ENCODE measurements around the gene KIAA1755. TPM values are rescaled to one million over a fixed set of nuclear protein-coding genes. Genes with fewer than 3 reads are reported as not detected.

The KIAA1755 gene
- total RNA-seq, 1 donor from 2014 or later, result 7.0 TPM

DNA sequence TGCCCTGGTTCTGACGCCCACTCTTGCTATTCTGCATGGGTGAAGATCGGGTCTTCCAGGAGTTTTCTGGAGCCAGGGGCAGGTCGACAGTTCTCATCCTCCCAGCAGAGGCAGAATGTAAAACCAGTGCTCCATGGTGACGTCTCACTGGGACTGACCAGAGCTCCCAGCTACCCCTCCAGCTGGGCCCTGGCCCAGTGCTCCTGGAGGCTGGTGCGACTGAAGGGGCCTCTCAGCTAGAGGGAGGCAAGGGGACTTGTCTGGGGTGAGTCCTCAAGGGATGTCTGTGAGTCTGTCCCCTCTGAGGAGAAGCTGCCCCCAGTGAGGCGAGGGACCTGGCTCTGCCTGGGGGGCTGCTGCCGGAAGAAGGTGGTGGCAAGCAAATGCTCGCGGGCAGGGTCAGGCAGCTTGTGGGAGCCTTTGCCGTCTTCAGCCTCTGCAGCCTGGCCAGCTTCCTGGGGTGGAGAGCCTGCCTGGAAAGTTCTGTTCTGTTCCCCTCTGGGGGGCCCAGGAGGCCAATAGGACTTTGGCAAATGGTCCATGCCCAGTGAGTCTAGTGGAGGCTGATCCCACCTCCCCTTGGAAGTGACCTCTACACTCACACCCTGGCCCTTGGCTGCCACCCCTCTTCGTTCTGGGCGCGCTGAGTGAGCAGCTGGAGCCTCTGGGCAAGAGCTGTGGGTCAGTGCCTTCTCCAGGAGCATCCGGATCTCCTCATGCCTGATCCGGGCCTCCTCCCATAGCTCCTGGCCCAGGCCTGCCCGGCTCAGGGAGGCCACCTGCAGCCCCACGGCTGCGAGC lies 47.5 kb downstream of the KIAA1755 start:
- peak; percentile 74 for DNase-seq (ENCODE audit: low spot score)
- intact Hi-C loops (cut with DNase I), result no loop called here

DNA sequence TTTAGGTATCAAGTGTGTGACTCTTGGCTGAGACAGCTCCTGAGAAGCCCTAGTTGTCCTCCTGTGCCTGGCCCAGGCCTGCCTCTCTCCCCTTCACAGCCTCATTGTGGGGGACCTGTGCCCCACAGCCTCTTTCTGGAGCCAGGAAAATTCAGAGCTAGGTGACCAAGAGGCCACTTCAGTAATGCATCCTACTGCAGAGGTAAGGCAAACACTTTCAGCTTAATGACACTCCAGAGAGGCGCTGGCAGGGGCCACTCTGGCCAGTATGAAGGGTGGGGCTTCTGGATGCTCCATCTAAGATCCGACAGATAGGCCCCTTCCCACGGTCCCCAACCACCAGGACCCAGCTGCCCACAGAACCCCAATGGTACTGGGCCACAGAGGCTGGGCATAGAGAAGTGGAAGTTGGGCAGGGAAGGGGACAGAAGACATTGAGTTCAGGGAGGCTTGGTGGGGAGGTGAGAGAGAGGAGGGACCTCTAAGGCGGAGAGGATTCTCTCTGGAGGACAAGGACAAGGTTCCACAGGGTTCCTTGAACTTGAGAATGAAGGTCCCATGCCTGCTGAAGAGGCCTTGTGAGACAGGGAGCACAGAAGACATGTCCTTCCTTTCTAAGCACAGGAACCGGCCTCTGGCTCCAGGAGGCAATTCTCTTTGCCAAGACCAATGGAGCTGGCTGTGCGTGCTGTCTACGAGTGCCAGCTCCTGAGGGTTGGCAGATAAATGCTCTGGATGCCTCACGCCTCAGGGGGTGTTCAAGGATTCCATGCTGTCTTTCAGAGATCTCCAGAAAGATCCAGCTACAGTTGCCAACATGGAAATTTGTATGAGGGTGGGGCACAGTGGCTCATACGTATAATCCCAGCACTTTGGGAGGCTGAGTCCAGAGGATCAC lies 49.1 kb downstream of the KIAA1755 start:
- peak; percentile 72 for DNase-seq (ENCODE audit: low spot score)
- intact Hi-C loops (cut with DNase I), result no loop called here

DNA sequence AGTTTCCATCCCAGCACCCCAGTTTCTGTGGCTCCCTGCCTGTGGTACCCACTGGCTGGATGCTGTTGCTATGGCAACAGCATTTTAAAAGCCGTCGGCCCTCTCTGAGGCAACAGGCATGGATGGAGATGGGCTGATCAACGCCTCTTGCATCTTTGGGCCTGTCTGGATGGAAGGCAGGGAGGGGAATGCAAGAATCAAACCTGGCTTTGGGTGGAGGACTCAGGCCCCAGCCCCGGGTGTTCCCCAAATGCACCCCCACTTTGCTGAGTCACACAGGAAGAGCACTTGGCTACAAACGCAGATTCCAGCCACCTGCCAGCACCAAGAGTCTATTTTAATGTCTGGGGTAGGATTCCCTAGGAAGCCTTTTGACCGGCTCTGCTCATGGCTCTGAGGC lies 49.8 kb downstream of the KIAA1755 start:
- peak; percentile 62 for DNase-seq (ENCODE audit: low spot score)
- intact Hi-C loops (cut with DNase I), result no loop called here

DNA sequence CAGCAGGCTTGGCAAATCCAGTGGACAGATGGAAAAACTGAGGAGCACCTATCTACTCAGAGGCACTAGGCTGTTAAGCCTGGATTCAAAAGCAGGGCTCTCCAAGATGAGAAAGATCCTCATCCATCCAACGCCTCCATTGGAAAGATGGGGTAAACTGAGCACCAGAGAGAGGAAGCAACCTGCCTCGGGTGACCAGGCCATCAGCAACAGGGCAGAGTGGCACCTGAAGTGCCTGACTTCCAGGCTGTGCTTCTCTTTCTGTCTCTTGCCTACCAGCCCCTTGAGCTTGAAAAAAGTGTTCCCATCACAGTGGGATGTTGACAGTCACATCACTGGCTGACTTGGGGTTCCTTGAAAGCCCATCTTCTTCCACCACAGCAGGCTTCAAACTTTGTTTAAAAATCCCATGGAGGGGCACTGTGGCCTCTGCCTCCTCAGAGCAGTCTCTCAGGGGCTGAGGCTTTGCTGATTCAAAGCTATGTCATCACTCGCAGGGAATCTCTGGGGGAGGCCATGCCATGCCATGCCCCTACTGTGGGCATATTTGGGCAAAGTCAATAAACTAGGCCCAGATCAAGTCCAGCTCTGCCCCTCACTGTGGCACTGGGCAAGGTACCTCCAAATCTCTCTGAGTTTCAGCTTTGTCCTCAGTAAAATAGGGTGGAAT lies 50.7 kb downstream of the KIAA1755 start:
- intact Hi-C loops (cut with DNase I), result no loop called here

DNA sequence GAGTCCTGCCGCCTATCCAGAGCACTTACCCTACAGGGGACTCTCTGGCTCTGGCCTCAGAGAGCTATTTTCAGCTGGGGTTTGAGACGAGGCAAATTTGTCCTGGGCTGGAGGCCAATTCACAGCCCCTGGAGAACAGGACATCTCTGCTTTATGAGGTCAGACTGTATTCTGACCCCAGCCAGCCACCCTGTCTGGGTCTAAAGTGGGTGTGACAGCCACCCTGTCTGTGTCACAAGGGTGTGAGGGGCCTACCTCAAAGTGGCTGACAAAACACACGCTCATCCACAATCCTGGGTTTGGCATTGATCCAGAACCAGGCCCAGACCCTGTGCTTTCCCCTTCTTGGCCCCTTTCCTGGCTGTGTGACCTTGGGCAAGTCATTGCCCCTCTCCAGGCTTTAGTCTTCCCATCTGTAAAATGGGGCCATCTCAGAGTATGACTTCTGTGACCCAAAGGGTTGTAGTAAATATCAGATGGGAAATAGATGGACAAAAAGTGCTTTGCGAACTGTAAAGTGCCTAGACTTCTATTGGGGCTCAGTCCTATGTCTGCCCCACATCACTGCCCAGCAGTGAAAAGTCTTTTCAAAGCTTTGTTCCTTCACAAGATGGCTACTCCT lies 51.4 kb downstream of the KIAA1755 start:
- intact Hi-C loops (cut with DNase I), result no loop called here

More for the DNA sequence above, 50.7 kb downstream of the KIAA1755 start:
- peak; percentile 53 for DNase-seq (ENCODE audit: low spot score)

DNA sequence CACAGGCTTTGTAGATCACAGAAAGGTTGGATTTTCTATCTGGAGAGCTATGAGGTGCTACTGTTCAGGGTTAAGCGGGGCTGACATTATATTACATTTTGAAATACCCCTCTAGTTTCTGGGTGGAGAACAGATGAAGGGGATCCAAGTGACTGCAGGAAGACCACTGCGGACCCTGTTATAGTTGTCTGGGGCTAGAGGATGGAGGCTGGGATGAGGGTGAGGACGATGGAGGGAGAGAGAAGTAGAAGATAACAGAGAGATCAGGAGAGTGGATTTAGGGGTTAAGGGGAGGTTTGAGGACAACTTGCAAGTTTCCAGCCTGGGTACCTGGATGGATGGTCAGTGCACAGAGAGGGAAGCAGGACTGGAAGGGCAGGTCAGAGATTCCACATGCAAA lies 52.0 kb downstream of the KIAA1755 start:
- no peak for DNase-seq (ENCODE audit: low spot score)
- intact Hi-C loops (cut with DNase I), result no loop called here

More for the DNA sequence above, 51.4 kb downstream of the KIAA1755 start:
- DNase-seq (ENCODE audit: low spot score), result peak; percentile 76

DNA sequence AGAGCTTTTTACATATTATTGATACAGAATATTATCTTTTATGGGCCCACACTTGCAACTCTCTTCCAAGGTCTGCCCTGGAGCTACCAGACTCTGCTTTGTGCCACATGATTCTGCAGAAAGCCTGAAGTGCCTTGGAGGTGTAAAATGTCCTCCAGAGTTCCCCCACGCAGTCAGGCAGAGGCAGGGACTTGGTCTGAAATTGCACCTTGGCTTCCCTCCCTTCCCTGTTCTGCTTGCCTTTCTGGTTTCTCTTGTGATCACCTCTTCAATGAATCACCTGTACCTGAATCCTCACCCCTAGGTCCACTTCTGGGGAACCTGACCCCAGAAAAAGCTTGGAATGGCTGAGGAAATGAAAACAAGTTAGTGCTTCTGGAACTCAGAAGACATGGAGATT lies 52.4 kb downstream of the KIAA1755 start:
- intact Hi-C loops (cut with DNase I), result no loop called here
- peak; percentile 20 for DNase-seq (ENCODE audit: low spot score)

DNA sequence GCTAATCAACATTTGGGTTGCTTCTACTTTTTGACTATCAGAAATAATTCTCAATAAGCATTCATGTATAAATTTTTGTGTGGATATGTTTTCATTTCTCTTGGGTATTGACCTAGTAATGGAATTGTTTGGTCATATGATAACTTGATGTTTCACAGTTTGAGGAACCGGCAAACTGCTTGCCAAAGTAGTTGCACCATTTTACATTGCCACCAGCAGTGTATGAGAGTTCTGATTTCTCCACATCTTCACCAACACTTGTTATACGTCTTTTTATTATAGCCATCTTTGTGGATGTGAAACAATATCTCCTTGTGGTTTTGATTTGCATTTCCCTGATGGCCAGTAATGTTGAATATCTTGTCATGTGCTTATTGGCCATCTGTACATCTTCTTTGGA lies 52.9 kb downstream of the KIAA1755 start:
- DNase-seq (ENCODE audit: low spot score), result no peak
- intact Hi-C loops (cut with DNase I), result no loop called here

DNA sequence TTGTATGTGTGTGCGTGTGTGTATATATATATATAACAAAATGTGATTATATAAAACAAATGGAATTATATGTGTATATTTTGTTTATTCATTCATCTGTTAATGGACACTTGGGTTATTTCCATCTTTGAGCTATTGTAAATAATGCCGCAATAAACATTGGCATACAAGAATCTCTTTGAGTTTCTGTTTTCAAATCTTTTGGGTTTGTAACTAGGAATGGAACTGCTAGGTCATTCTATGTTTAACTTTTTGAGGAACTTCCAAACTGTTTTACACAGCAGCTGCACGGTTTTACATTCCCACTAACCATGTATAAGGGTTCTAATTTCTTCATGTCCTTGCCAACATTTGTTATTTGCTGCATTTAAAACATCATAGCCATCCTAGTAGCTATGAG lies 55.5 kb downstream of the KIAA1755 start:
- DNase-seq (ENCODE audit: low spot score), result no peak
- intact Hi-C loops (cut with DNase I), result no loop called here

DNA sequence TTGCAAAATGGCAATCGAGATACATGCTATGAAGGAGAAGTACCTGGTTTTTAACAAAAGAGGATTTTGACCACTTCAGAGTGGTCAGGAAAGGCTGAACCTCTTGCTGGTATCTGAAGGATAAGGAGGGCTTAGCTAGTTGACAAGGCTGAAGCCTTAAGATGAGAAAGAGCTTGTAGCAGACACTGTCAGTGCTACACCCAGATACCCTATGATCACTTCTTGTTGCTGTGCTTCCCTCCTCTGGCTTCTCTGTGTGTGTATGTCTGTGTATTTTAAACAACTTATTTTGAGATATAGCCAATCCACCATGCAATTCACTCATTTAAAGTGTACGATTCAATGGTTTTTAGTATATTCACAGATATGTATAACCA lies 56.6 kb downstream of the KIAA1755 start:
- intact Hi-C loops (cut with DNase I), result no loop called here
- no peak for DNase-seq (ENCODE audit: low spot score)

DNA sequence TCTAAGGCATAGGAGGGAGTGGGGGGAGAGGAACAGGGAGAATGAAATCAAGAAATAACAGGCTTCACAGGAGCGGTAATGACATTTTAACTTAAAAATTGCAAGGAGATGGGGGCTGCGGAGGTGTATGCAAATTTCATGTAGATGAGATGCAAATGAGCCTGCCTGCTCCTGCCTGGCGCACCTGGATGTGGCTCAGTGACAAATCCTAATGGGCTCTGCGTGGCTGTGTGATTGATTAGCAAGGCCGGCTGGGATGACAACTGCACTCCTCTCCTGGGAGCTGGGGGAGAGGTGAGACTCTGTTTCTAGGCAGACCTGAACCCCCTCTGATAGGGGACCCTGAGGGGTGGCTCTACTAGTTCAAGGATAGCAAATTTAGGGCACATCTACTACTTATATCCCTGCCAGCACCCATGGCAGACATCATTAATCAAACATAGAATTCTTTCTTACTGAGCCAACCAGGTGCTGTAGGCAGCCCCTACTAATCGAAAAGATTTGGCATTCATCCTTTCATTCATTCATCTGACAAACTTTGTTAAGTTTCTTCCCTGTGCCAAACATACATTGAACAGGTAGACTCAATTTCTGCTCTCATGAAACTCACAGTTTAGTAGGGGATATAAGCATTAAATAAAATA lies 57.1 kb downstream of the KIAA1755 start:
- intact Hi-C loops (cut with DNase I), result no loop called here
- peak; percentile 43 for DNase-seq (ENCODE audit: low spot score)

DNA sequence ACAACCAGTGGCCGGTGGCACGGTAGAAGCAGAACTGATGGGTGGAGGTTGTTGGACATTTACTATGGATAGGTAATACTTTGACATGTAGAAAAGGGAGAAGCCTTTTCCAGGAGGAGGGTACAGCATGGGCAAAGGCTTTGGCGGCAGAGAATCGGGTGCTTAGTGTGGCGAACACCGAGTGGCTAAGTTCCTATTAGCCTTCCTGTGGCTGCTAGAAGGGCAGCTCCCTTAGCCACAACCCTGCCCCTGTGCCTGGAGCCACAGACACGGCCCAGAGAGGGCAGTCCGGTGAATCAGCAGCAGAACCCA lies 57.6 kb downstream of the KIAA1755 start:
- peak; percentile 54 for DNase-seq (ENCODE audit: low spot score)
- intact Hi-C loops (cut with DNase I), result no loop called here

DNA sequence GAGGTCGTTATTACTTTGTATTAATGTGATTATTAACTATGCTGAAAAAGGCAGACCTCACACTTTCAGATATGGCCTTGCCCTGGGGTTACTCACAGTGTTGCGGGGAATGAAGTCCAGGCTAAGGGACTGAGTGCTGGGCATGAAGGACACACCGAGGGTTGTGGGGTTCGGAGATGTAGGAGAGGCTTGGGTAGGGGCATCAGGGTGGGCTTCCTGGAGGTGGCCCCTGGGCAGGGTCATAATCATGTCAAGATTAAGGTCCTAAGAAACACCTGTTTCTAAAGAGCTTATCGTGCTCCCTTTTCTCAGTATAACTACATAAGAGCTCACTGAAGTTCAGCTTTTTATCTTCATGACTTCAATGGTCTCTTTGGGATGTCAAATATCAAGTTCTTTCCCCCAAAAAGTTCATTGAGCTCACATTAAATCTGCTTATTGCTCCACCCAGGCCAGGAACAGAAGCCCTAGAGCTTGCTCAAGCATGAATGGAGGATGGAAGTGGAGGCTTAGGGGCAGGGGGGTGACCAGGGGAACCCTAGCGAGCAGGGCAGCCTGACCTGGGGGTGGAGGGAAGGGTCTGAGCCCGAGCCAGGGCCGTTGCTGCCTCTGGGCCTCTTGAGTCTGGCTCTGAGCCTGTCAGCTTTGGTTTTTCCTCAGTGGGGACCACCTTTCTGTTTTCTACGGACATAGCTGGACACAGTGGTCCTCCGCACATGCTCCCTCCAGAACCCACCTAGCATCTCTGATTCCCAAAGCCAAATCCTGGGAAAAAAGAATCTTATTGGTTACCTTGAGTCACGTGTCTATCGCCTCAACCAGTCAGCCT lies 58.2 kb downstream of the KIAA1755 start:
- DNase-seq (ENCODE audit: low spot score), result peak; percentile 57
- intact Hi-C loops (cut with DNase I), result no loop called here

DNA sequence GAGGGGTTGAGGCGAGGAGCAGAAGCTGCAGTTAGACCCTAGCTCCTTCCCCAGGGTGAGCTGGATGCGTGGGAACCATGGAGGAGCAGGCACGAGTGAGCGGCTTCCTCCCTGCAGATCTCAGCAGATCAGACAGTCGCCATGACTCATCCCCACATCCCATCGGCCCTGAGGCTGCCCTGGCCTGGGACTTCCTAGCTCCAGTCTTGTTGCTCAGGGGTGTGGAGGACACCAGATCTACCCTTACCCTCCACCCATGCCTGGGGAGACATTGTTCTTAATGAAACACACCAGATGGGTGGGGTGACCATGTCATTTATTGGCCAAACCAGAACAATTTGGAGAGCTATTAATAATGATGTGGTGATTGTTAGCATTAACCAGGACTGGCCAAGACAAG lies 59.2 kb downstream of the KIAA1755 start:
- DNase-seq (ENCODE audit: low spot score), result peak; percentile 74
- intact Hi-C loops (cut with DNase I), result no loop called here

DNA sequence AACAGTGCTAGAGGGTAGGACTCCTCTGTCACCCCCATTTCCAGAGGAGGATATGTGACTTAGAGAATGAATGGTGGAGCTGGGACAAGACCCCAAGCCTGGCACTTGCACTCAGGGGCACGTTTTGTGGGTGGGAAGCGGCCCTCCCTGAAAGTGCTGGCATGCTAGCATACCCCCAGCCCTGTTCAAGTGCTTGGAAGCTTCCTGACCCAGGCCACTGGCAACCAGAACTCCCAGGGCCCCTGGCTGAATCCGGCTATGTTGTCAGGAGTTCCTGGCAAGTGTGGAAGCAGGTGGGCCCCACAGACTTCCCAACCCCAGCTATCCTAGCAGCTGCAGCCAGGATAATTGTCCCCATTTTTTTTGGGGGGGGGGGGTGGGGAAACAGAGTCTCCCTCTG lies 59.9 kb downstream of the KIAA1755 start:
- intact Hi-C loops (cut with DNase I), result no loop called here
- peak; percentile 19 for DNase-seq (ENCODE audit: low spot score)

DNA sequence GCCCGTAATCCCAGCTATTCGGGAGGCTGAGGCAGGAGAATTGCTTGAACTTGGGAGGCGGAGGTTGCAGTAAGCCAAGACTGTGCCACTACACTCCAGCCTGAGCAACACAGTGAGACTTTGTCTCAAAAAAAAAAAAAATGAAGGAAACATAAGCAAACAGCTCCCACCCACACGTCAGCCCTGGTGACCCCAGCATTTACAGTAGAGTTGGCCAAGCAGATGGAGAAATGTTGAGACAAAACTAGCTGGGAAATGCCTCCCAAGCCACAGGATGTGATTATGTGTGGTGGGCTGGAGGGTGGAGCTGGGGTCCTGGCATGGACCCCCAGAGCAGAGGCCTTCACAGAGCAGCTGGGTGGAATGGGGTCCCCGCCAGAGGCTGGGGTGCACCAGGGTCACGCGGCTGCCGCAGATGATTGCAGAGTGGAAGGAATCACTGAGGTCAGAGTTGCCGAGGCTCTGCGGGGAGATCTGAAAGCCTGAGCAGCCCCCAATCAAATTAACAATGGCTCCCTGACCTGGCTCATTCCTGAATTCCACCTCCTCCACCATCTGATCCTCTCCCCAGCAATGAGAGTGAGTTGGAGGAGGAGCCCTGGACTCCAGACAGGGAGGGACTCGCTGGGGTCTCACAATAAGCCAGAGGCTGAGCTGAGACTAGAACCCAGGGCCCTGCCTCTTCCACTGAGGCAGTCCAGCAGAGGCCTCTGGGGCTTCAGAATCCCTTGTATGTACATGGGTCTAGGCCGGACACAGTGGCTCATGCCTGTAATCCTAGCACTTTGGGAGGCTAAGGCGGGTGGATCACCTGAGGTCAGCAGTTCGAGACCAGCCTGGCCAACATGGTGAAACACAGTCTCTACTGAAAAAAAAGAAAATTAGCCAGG lies 60.8 kb downstream of the KIAA1755 start:
- peak; percentile 46 for DNase-seq (ENCODE audit: low spot score)
- intact Hi-C loops (cut with DNase I), result no loop called here

DNA sequence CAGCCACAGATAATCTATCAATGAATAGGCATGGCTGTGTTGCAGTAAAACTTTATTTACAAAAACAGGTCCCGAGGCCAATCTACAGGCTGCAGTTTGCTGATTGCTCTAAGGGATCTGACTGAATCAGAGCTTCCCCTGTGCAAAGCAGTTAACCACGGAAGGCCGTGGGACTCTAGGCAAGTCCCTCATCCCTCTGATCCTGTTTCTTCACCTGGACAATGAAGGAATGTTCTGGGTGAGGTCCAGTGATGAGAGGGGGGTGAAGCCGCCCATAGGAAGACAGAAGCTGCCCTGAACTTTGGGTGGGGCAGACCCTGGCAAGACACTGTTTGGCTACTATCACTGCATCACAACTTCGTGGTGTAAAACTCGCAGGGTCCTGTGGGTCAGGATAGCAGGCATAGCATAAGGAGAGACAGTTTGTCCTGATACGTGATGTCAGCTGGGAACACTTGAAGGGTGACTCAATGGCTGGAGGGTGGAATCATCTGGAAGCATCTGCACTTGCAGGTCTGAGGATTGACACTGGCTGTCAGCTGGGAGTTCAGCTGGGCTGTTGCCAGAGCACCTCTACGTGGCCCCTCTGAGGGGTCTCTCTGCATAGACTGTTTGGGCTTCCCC lies 62.2 kb downstream of the KIAA1755 start:
- intact Hi-C loops (cut with DNase I), result no loop called here
- peak; percentile 33 for DNase-seq (ENCODE audit: low spot score)

All from cardiac septum (tissue), 1 donor.